ENCODE measurements around the gene KLHL17. TPM values are rescaled to one million over a fixed set of nuclear protein-coding genes. Genes with fewer than 3 reads are reported as not detected.

The KLHL17 gene
- total RNA-seq, 1 donor from 2014 or later = 17.0 TPM

DNA sequence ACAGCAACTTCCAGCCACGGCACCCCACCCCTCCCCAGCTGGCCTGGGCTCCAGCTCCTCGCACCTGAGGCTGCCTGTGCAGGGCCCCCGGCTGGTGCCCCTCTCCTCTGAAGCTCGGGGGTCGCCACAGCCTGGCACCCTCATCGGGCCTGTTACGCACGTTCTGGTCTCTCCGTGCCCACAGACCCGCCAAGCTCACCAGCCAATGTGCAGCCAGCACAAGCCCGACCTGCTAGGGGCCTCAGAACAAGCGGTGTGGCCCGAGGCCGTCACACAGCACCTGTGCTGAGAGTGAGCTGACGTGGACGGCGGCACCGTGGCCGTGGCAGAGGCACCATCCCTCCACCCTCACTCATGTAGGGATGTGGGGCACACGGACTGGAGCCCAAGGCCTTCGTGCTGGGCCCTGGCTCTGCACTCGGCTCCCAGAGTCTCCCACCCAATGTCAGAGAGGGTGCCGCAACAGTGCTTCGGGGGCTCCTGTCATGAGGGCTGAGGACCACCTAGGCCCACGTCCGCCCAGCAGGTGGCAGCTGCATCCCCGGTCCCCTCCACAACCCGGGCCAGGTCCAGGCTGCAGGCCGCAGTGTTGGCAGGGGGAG lies 41.0 kb upstream of the KLHL17 start:
- peaks cover 96% of the 10 kb centered on the region for H3K27me3 ChIP-seq (ENCODE audit: low read depth)
- no peak overlapping the region for H3K27ac ChIP-seq
- H3K9me3 ChIP-seq = no peaks in the 10 kb centered on the region
- TF ChIP-seq, protein P1, sequence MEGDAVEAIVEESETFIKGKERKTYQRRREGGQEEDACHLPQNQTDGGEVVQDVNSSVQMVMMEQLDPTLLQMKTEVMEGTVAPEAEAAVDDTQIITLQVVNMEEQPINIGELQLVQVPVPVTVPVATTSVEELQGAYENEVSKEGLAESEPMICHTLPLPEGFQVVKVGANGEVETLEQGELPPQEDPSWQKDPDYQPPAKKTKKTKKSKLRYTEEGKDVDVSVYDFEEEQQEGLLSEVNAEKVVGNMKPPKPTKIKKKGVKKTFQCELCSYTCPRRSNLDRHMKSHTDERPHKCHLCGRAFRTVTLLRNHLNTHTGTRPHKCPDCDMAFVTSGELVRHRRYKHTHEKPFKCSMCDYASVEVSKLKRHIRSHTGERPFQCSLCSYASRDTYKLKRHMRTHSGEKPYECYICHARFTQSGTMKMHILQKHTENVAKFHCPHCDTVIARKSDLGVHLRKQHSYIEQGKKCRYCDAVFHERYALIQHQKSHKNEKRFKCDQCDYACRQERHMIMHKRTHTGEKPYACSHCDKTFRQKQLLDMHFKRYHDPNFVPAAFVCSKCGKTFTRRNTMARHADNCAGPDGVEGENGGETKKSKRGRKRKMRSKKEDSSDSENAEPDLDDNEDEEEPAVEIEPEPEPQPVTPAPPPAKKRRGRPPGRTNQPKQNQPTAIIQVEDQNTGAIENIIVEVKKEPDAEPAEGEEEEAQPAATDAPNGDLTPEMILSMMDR (IDR thresholded peaks at IDR 0.05) = no peak
- H3K4me1 ChIP-seq = peaks cover 25% of the 10 kb centered on the region
- H3K4me3 ChIP-seq = no peak overlapping the region
- DNase-seq (no peak), ATAC-seq (no peak)
- intact Hi-C loops (cut with DNase I) = no loop called here
- no peaks in the 10 kb centered on the region for H3K36me3 ChIP-seq

GRCh38 chr1:920010-920409 lies 40.4 kb upstream of the KLHL17 start:
- TF ChIP-seq, protein P1 (IDR thresholded peaks at IDR 0.05) = no peak
- no peaks in the 10 kb centered on the region for H3K9me3 ChIP-seq
- ATAC-seq = no peak
- H3K27me3 ChIP-seq (ENCODE audit: low read depth) = peaks cover 96% of the 10 kb centered on the region
- intact Hi-C loops (cut with DNase I) = no loop called here
- no peak for DNase-seq
- H3K27ac ChIP-seq = no peak overlapping the region
- peaks cover 30% of the 10 kb centered on the region for H3K4me1 ChIP-seq
- no peak overlapping the region for H3K4me3 ChIP-seq
- no peaks in the 10 kb centered on the region for H3K36me3 ChIP-seq

DNA sequence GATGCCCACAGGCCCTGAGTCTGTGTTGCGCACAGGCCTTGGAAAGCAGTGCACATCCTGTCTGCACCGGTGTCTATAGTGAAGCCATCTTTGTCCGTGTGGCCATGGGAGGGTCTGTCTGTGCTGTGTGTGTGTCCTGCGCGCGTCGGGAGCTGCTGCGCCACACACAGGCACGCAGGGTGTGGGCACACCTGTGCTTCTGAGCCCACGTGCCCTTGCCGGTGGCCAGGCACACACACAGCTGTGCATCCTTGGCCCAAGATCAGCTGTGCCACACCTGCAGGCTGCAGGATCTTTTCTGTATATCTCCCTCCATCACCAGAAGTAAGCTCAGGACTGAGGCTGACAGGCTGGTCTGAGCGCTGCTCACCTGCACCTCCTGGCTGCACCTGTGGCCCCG lies 39.9 kb upstream of the KLHL17 start:
- TF ChIP-seq, protein P1 (IDR thresholded peaks at IDR 0.05) = no peak
- peak overlapping the region; percentile 6 for H3K4me3 ChIP-seq
- intact Hi-C loops (cut with DNase I) = no loop called here

DNA sequence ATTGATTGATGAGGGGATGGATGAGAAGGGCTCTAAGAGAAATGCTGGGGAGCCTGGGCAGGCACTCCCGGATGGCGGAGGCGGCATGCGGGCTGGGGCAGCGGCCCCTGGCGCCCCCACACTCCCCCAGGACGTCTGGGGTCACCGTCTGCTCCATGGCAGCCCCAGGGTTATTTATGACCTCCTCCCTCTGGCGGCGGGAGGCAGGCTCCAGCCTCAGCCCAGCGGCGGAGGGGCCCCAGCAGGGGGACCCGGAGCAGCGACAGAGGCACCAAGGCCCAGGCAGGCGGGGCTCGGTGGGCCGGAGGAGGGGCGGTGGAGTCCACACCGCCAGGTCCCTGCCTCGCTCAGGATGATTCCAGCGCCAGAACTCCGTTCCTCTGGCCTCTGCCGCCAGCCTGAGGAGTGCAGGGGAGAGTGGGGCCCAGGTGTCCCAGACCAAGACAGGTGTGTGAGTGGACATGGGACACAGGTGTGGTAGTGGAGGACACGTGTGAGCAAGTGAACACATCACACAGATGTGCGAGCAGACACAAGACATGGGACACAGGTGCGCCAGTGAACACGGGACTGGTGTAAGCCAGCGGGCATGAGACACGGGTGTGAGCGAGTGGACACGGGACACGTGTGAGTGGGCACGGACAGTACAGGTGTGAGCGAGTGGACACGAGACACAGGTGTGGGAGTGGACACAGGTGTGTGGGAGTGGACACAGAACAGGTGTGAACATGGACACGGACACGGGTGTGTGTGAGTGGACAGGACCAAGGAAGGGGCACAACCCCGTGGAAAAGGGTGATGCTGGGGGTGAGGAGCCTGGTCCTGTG lies 39.2 kb upstream of the KLHL17 start:
- H3K4me1 ChIP-seq = peaks cover 38% of the 10 kb centered on the region
- no peak overlapping the region for H3K27ac ChIP-seq
- TF ChIP-seq, protein P1 (IDR thresholded peaks at IDR 0.05) = peak; percentile 48
- intact Hi-C loops (cut with DNase I) = no loop called here
- H3K4me3 ChIP-seq = peak overlapping the region; percentile 6
- peak; percentile 74 to 79 for ATAC-seq
- H3K9me3 ChIP-seq = no peaks in the 10 kb centered on the region
- peak; percentile 69 for DNase-seq
- peaks cover 93% of the 10 kb centered on the region for H3K27me3 ChIP-seq (ENCODE audit: low read depth)
- H3K36me3 ChIP-seq = no peaks in the 10 kb centered on the region

More for the DNA sequence above, 39.9 kb upstream of the KLHL17 start:
- no peak overlapping the region for H3K27ac ChIP-seq
- peaks cover 33% of the 10 kb centered on the region for H3K4me1 ChIP-seq
- H3K27me3 ChIP-seq (ENCODE audit: low read depth) = peaks cover 93% of the 10 kb centered on the region
- DNase-seq = no peak
- H3K9me3 ChIP-seq = no peaks in the 10 kb centered on the region
- no peaks in the 10 kb centered on the region for H3K36me3 ChIP-seq
- no peak for ATAC-seq

GRCh38 chr1:923131-923990 lies 37.0 kb upstream of the KLHL17 start, which contains the start of gene SAMD11:
SAMD11 (plus strand) TSS chr1:923923; CDS start chr1:924432, 509 bp downstream.
- DNase-seq = peak; percentile 83
- H3K27ac ChIP-seq = no peak within 1 kb of the TSS
- H3K4me1 ChIP-seq = peaks cover 38% of the 10 kb centered on the region
- H3K27me3 ChIP-seq (ENCODE audit: low read depth) = peaks cover 88% of the 10 kb centered on the region
- intact Hi-C loops (cut with DNase I) = no loop called here
- ATAC-seq = peak; percentile 53 to 67
- no peaks in the 10 kb centered on the region for H3K9me3 ChIP-seq
- TF ChIP-seq, protein P1 (IDR thresholded peaks at IDR 0.05) = no peak
- peak within 1 kb of the TSS; percentile 53 for H3K4me3 ChIP-seq
- H3K36me3 ChIP-seq = no peaks in the 10 kb centered on the region
